ENCODE results near the gene CAMSAP2. TPM values are rescaled to one million over a fixed set of nuclear protein-coding genes. Genes with fewer than 3 reads are reported as not detected.

CAMSAP2 gene
- total and polyA plus RNA-seq, 2 of the 4 experiments (the other 2 are of a cell fraction), result 8.3 to 29.4 TPM

GRCh38 chr1:200811704-200812103, 73.0 kb downstream of the CAMSAP2 start:
- H3K9me3 ChIP-seq (ENCODE audit: control insufficient read depth, insufficient read depth, low read length), result no peaks in the 10 kb centered on the region
- in situ Hi-C loops (cut with MboI; ENCODE audit: low sequenced_read_pairs), result no loop called here
- POLR2A ChIA-PET (ENCODE audit: unreplicated experiment), result no interaction called here
- no peak overlapping the region for H3K56ac ChIP-seq (ENCODE audit: extremely low read depth, insufficient read depth, low read length)
- no peak overlapping the region for H3K23ac ChIP-seq (ENCODE audit: low read depth, low read length)
- TF ChIP-seq, protein P1, sequence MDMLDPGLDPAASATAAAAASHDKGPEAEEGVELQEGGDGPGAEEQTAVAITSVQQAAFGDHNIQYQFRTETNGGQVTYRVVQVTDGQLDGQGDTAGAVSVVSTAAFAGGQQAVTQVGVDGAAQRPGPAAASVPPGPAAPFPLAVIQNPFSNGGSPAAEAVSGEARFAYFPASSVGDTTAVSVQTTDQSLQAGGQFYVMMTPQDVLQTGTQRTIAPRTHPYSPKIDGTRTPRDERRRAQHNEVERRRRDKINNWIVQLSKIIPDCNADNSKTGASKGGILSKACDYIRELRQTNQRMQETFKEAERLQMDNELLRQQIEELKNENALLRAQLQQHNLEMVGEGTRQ (IDR thresholded peaks at IDR 0.05; ENCODE audit: low read depth, low read length), result no peak
- TF ChIP-seq MXI1 (IDR thresholded peaks at IDR 0.05; ENCODE audit: borderline replicate concordance, low read depth, low read length) (no peak), CHD1 (IDR thresholded peaks at IDR 0.05; ENCODE audit: low read depth, low read length) (no peak), RAD21 (IDR thresholded peaks at IDR 0.05; ENCODE audit: low read length) (no peak), RFX5 (IDR thresholded peaks at IDR 0.05; ENCODE audit: low read depth, low read length) (no peak), MAFK (IDR thresholded peaks at IDR 0.05; ENCODE audit: low read depth, low read length) (no peak), SMC3 (IDR thresholded peaks at IDR 0.05; ENCODE audit: low read depth, low read length) (no peak), NFE2L2 (IDR thresholded peaks at IDR 0.05; ENCODE audit: low read depth, low read length) (no peak), RCOR1 (IDR thresholded peaks at IDR 0.05; ENCODE audit: insufficient replicate concordance, low read length) (no peak), BHLHE40 (IDR thresholded peaks at IDR 0.05; ENCODE audit: low read depth, low read length) (no peak), CEBPB (IDR thresholded peaks at IDR 0.05; ENCODE audit: low read depth, low read length) (no peak), FOS (IDR thresholded peaks at IDR 0.05; ENCODE audit: low read depth, low read length) (no peak)
- TF ChIP-seq, protein P2, sequence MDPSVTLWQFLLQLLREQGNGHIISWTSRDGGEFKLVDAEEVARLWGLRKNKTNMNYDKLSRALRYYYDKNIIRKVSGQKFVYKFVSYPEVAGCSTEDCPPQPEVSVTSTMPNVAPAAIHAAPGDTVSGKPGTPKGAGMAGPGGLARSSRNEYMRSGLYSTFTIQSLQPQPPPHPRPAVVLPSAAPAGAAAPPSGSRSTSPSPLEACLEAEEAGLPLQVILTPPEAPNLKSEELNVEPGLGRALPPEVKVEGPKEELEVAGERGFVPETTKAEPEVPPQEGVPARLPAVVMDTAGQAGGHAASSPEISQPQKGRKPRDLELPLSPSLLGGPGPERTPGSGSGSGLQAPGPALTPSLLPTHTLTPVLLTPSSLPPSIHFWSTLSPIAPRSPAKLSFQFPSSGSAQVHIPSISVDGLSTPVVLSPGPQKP (IDR thresholded peaks at IDR 0.05; ENCODE audit: borderline replicate concordance, low read depth, low read length), result no peak
- TF ChIP-seq, protein P3, sequence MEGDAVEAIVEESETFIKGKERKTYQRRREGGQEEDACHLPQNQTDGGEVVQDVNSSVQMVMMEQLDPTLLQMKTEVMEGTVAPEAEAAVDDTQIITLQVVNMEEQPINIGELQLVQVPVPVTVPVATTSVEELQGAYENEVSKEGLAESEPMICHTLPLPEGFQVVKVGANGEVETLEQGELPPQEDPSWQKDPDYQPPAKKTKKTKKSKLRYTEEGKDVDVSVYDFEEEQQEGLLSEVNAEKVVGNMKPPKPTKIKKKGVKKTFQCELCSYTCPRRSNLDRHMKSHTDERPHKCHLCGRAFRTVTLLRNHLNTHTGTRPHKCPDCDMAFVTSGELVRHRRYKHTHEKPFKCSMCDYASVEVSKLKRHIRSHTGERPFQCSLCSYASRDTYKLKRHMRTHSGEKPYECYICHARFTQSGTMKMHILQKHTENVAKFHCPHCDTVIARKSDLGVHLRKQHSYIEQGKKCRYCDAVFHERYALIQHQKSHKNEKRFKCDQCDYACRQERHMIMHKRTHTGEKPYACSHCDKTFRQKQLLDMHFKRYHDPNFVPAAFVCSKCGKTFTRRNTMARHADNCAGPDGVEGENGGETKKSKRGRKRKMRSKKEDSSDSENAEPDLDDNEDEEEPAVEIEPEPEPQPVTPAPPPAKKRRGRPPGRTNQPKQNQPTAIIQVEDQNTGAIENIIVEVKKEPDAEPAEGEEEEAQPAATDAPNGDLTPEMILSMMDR (conservative IDR thresholded peaks at IDR 0.05; ENCODE audit: low read depth, low read length), result no peak
- CTCF ChIA-PET, result interaction anchor here (1.4 kb wide), 1 partner anchor 9 kb away, joined by 4 read pairs; no protein-coding TSS in a partner anchor
- intact Hi-C loops (cut with micrococcal nuclease), result no loop called here
- H4K5ac ChIP-seq (ENCODE audit: low read depth, low read length), result no peak overlapping the region
- no peak overlapping the region for H2BK15ac ChIP-seq (ENCODE audit: low read depth, low read length)
- H2AK5ac ChIP-seq (ENCODE audit: low read depth, low read length), result no peak overlapping the region
- no peak overlapping the region for H3K4me3 ChIP-seq (ENCODE audit: insufficient read depth, low read depth, low read length)
- no peak overlapping the region for H2BK120ac ChIP-seq (ENCODE audit: low read depth, low read length)
- DNase-seq, result no peak
- H3K18ac ChIP-seq (ENCODE audit: low read depth, low read length), result no peak overlapping the region
- H3K27ac ChIP-seq (ENCODE audit: insufficient read depth, low read length), result no peak overlapping the region
- no peak overlapping the region for H4K91ac ChIP-seq (ENCODE audit: insufficient read depth, low read depth, low read length)
- no peak for ATAC-seq (ENCODE audit: low read depth)
- dilution Hi-C loops (cut with HindIII; ENCODE audit: low sequenced_read_pairs, unreplicated experiment), result no loop called here
- H3K9ac ChIP-seq (ENCODE audit: low read depth, low read length), result no peak overlapping the region
- H2BK5ac ChIP-seq (ENCODE audit: low read depth, low read length, poor library complexity, severe bottlenecking), result no peak overlapping the region
- H3K9me1 ChIP-seq (ENCODE audit: insufficient read depth, low read length), result 0 out of 2 replicates have a peak, but pooled peaks cover 2% of the 10 kb centered on the region
- H3K4ac ChIP-seq (ENCODE audit: low read depth, low read length), result no peak overlapping the region
- no peak overlapping the region for H2AFZ ChIP-seq (replicated peaks; ENCODE audit: low read length, poor library complexity)
- no peak overlapping the region; a peak in 1 of 4 replicates for H4K8ac ChIP-seq (ENCODE audit: low read depth in 2 of 2, low read length in 2 of 2)
- peaks cover 2% of the 10 kb centered on the region; the same call in 1 of the 2 replicates for H3K4me1 ChIP-seq (ENCODE audit: control insufficient read depth, insufficient read depth, low read length)
- WGBS, 2 experiments (ENCODE audit: extremely low coverage in 2 of 2, insufficient read length in 1 of 2), result 61% methylated on average over 4 of the region's 4 CpGs; no CpG with 5 or more reads in 1 of the 2 experiments
- peaks cover 18% of the 10 kb centered on the region for H3K36me3 ChIP-seq (ENCODE audit: control insufficient read depth, insufficient read depth, low read length)
- H4K20me1 ChIP-seq (ENCODE audit: insufficient read depth, low read length), result no peaks in the 10 kb centered on the region
- H3K4me2 ChIP-seq (ENCODE audit: low read depth, low read length), result no peak overlapping the region
- no peak overlapping the region for H2BK20ac ChIP-seq (ENCODE audit: low read depth, low read length)
- no peaks in the 10 kb centered on the region for H3K27me3 ChIP-seq (ENCODE audit: control insufficient read depth, insufficient read depth, low read length)
- peaks cover 35 to 36% of the 10 kb centered on the region in 2 experiments for H3K79me1 ChIP-seq (ENCODE audit: low read depth in 1 of 2, low read length in 2 of 2)
- H2AK9ac ChIP-seq (replicated peaks; ENCODE audit: low read depth, low read length, poor library complexity), result no peak overlapping the region
- no TSS peak for BruUV-seq (replicated peaks)
- no peak overlapping the region for H3K14ac ChIP-seq (replicated peaks; ENCODE audit: low read depth, low read length)

Data from IMR-90 (cell line).